Measurements from ENCODE around the gene ALX4. TPM values are rescaled to one million over a fixed set of nuclear protein-coding genes. Genes with fewer than 3 reads are reported as not detected.

The ALX4 gene
- total RNA-seq, 4 donors from 2014 or later = 0.26 to 2.5 (median 0.73) TPM; not detected in 1

DNA sequence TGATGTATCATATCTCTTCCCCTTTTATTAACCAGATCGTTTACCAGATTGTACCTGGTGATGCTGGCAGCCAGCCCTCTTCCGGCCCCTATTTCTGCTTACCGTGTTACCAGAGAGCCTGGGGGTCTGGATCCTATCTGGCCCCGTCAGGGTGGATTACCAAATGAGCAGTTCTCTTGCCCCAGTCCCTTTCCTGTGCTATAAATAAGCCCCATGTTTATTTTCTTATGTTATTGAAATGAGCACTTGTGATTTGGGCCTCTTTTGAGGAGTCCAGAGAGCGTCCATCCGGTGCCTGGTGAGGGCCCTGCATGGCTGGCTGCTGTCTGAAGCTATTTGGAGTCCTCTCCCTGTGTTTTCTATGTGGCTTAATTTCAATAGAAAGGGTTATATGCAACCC, 59.5 kb downstream of the ALX4 start:
- H3K4me3 ChIP-seq = no peak overlapping the region
- H3K36me3 ChIP-seq = no peaks in the 10 kb centered on the region
- no peaks in the 10 kb centered on the region for H3K9me3 ChIP-seq
- no peak for TF ChIP-seq POLR2A (IDR thresholded peaks at IDR 0.05)
- TF ChIP-seq, protein P1, sequence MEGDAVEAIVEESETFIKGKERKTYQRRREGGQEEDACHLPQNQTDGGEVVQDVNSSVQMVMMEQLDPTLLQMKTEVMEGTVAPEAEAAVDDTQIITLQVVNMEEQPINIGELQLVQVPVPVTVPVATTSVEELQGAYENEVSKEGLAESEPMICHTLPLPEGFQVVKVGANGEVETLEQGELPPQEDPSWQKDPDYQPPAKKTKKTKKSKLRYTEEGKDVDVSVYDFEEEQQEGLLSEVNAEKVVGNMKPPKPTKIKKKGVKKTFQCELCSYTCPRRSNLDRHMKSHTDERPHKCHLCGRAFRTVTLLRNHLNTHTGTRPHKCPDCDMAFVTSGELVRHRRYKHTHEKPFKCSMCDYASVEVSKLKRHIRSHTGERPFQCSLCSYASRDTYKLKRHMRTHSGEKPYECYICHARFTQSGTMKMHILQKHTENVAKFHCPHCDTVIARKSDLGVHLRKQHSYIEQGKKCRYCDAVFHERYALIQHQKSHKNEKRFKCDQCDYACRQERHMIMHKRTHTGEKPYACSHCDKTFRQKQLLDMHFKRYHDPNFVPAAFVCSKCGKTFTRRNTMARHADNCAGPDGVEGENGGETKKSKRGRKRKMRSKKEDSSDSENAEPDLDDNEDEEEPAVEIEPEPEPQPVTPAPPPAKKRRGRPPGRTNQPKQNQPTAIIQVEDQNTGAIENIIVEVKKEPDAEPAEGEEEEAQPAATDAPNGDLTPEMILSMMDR (IDR thresholded peaks at IDR 0.05) = no peak
- DNase-seq = no peak
- intact Hi-C loops (cut with DNase I; ENCODE audit: low total_unique reads) = no loop called here
- H3K27me3 ChIP-seq = no peaks in the 10 kb centered on the region
- no peaks in the 10 kb centered on the region for H3K4me1 ChIP-seq
- H3K27ac ChIP-seq = no peak overlapping the region

DNA sequence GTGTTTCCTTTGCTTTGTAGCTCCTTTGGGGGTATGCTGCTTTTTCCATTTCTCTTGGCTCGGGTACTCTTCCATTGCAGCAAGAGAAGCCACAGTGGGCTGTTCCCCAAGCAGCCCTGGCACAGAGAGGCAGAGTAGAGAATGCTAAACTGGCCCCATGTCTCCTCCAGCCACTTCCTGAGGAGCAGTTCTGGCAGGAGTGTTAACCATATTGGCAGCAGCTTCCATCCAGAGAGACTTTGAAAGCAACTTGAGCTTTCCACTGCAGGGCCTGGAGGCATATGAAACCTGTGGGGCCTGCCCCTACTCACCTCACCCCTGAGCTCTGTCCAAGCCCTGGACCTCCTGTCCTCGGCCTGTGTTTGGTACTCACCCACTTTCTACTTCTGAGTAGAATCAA, 61.8 kb downstream of the ALX4 start:
- no peak for TF ChIP-seq POLR2A (IDR thresholded peaks at IDR 0.05)
- TF ChIP-seq, protein P1 (IDR thresholded peaks at IDR 0.05) = no peak
- intact Hi-C loops (cut with DNase I; ENCODE audit: low total_unique reads) = no loop called here
- Histone ChIP-seq H3K9me3 (no peaks in the 10 kb centered on the region), H3K36me3 (no peaks in the 10 kb centered on the region), H3K4me1 (no peaks in the 10 kb centered on the region), H3K27ac (no peak overlapping the region), H3K27me3 (no peaks in the 10 kb centered on the region), H3K4me3 (no peak overlapping the region)
- DNase-seq = no peak

DNA sequence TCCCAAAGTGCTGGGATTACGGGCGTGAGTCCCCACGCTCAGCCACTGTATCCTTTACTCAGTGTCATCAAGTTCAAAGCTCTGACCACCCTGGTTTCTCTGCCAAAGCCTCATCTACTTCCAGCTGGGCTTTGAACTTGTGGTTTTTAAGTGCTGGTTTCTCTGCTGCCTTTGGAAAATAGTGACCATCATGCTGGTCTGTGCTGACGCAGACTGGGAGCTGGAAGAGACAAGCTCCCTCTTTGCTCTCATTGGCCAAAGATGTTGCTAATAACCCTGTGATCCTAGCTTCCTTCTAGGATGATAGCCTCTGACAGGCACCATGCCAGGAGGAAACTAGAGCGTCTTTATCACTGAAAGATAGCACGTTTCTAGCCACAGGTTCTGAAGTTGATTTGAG, 62.4 kb downstream of the ALX4 start:
- TF ChIP-seq POLR2A (IDR thresholded peaks at IDR 0.05) = no peak
- TF ChIP-seq, protein P1 (IDR thresholded peaks at IDR 0.05) = no peak
- Histone ChIP-seq H3K4me1 (no peaks in the 10 kb centered on the region), H3K36me3 (no peaks in the 10 kb centered on the region), H3K27ac (no peak overlapping the region), H3K27me3 (no peaks in the 10 kb centered on the region), H3K9me3 (no peaks in the 10 kb centered on the region), H3K4me3 (no peak overlapping the region)
- intact Hi-C loops (cut with DNase I; ENCODE audit: low total_unique reads) = no loop called here
- no peak for DNase-seq

DNA sequence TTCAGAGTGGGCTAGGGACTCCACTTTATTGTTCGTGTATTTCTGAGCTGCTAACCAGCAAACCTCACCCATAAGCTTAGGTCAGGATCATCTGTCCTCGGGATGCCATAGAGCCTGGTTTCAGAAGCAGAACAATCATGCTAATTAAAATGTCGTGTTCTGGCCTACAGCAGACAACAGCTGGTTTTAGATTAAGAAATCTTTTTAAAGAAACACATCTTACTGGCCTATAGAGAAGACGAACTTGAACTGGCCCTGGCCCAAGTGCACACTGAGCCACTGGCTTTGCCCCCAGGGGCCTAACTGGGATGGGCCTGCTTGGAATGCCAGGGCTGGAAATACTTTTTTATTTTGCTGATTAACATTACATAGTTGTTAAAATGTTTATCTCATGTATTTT, 63.2 kb downstream of the ALX4 start:
- intact Hi-C loops (cut with DNase I; ENCODE audit: low total_unique reads) = no loop called here
- H3K4me1 ChIP-seq = no peaks in the 10 kb centered on the region
- no peak for DNase-seq
- TF ChIP-seq, protein P1 (IDR thresholded peaks at IDR 0.05) = no peak
- TF ChIP-seq POLR2A (IDR thresholded peaks at IDR 0.05) = no peak
- no peaks in the 10 kb centered on the region for H3K36me3 ChIP-seq
- no peaks in the 10 kb centered on the region for H3K9me3 ChIP-seq
- no peak overlapping the region for H3K27ac ChIP-seq
- H3K27me3 ChIP-seq = no peaks in the 10 kb centered on the region
- H3K4me3 ChIP-seq = no peak overlapping the region

DNA sequence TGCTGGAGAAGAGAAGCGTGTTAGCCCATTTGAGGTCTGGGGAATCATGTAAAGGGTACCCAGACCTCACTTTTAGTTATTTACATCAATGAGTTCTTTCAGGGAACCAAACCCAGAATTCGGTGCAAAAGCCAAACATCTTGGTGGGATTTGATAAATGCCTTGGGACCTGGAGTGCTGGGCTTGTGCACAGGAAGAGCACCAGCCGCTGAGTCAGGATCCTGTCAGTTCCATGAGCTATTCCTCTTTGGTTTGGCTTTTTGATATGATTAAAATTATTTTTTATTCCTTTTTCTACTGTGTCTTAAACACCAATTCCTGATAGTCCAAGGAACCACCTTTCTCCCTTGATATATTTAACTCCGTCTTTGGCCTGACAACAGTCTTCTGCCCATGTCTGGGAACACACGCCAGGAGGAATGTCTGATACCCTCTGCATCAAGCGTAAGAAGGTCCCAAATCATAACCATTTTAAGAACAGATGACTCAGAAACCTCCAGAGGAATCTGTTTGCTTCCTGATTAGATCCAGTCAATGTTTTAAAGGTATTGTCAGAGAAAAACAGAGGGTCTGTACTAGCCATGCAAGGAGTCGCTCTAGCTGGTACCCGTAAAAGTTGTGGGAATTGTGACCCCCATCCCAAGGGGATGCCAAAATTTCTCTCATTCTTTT, 65.2 kb downstream of the ALX4 start:
- no peak for DNase-seq
- Histone ChIP-seq H3K27me3 (no peaks in the 10 kb centered on the region), H3K27ac (no peak overlapping the region), H3K9me3 (no peaks in the 10 kb centered on the region), H3K36me3 (no peaks in the 10 kb centered on the region), H3K4me1 (no peaks in the 10 kb centered on the region), H3K4me3 (no peak overlapping the region)
- intact Hi-C loops (cut with DNase I; ENCODE audit: low total_unique reads) = no loop called here
- TF ChIP-seq POLR2A (IDR thresholded peaks at IDR 0.05) = no peak
- TF ChIP-seq, protein P1 (IDR thresholded peaks at IDR 0.05) = no peak

All from uterus (tissue), 4 donors.